GM18868 (cell line): ENCODE results near the gene FYN.

Source experiments
- ATAC-seq: cut with Tn5 transposase; IDR thresholded peaks from one replicate; pipeline ENCODE4 v1.9.1; 2021; ENCODE audit warnings: mild to moderate bottlenecking, moderate library complexity; ENCODE audit not compliant: unreplicated experiment

The FYN gene

GRCh38 chr6:111753573-111753972 lies 119.7 kb downstream of the FYN start:
- no peak for ATAC-seq

- ATAC-seq: no peak
These were observed 120.8 kb downstream of the FYN start for GRCh38 chr6:111752476-111752875.

- ATAC-seq: no peak
These were observed 122.2 kb downstream of the FYN start for GRCh38 chr6:111750753-111751673.

DNA sequence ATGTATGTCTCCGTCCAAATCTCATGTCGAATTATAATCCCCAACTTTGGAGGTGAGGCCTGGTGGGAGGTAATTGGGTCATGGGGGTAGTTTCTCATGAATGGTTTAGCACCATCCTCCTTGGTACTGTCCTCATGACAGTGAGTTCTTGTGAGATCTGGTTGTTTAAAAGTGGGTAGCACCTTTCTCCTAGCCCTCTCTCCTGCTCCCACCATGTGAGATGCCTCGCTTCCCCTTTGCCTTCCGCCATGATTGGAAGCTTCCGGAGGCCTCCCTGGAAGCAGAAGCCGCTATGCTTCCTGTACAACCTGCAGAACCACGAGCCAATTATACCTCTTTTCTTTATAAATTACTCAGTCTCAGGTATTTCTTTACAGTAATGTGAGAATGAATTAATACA lies 123.1 kb downstream of the FYN start:
- ATAC-seq: no peak

DNA sequence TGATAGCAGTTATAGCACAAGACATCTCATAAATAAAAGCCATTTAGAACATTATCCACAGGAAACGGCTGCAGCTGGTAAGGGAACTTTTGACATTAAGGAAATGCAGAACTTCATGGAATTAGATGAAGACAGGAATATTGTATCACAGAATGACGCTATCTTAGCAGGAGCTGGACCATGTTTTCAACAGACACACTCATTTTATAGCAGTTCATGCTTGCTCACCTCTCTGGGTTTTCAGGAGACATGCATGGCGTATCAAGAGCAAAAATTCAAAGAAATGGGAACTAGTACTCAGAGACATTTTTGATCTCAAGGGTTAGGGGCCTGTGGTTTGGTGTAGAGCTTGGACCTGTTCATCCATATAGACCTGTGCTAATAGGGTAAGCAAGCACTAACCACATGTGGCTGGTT lies 125.0 kb downstream of the FYN start:
- ATAC-seq: no peak

DNA sequence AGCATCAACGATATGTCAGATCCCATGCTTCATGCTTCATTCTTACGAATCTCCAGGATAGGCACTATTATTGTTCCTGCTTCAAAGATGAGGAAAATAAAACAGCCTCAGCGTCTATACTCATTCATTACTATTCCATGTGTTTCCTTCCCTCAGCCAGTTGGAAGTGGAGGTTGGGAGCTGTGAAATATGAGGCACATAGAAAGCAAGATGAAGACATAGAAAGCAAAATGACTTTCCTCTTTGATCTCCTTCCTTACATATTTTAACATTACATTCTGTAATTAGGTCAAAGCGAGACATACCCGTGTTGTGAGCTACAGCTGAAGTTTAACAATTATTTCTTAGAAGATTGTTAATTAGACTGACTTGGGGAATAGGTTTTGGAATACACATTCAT lies 125.4 kb downstream of the FYN start:
- no peak for ATAC-seq

GRCh38 chr6:111747396-111747795 lies 125.9 kb downstream of the FYN start:
- no peak for ATAC-seq

DNA sequence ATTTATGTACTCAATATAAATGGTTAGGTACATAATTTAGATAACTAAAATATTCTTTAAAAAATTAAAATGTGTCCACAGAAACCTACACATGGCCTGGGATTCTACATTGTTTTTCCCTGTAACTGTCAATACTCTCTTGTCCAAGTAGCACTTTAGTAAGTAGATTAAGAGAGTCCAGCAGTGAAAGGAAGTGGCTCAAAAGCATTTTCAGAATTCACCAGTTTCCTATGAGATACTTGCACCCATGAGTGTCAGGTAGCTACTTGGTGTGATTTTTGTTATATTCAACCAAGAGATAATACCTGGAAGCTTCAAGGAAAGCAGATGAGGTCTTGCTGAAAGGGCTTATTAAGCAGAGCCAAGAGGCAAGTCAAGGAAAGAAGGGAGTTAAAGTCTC lies 126.3 kb downstream of the FYN start:
- no peak for ATAC-seq

- ATAC-seq: no peak
These were observed 127.6 kb downstream of the FYN start for GRCh38 chr6:111745636-111746035.

- no peak for ATAC-seq
These were observed 128.1 kb downstream of the FYN start for GRCh38 chr6:111745186-111745585.

- no peak for ATAC-seq
These were observed 129.2 kb downstream of the FYN start for GRCh38 chr6:111743862-111744692.

GRCh38 chr6:111743360-111743759 lies 129.9 kb downstream of the FYN start:
- no peak for ATAC-seq

GRCh38 chr6:111741177-111741952 lies 131.9 kb downstream of the FYN start:
- no peak for ATAC-seq

GRCh38 chr6:111740506-111740905 lies 132.7 kb downstream of the FYN start:
- ATAC-seq: no peak

DNA sequence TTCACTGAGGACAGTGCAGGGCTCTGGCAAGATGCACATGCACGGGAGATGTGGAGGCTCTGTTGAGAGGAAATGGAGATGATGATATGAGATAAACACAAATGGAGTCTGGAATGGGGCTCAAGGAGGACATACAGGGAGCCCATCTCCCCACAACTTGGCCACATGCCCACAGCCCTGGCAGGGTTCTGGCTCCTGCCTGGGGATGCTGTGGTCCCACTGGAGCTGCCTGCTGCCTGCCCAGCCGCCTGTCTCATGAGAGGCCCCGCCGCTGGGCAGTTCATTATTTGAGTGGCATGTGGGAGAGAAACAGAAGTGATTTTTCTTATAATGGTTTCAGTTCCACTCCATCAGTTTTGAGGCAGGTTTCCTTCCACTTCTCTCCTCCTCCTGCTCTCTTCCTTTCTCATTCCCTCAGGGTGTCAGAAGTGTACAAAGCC lies 134.0 kb downstream of the FYN start:
- peak; percentile 58 for ATAC-seq

GRCh38 chr6:111738631-111739030 lies 134.6 kb downstream of the FYN start:
- ATAC-seq: no peak

DNA sequence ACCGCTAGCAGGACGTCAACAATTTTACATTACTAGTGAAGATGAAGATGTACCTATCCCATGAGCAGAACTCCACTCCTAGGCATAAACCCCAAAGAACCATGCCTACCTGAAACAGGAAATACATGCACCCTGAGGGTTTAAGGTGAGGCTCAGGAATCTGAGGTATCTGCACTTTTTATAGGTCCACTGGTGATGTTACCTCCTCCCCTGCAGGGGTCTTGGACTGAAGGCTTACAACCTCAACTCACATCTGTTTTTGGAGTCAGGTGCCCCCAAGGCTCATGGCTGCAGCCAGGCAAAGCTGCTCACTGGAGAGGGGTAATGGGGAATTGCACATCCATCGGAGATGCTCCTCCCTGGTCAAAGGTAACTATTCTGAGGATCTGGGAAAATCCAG lies 135.1 kb downstream of the FYN start:
- ATAC-seq: no peak

DNA sequence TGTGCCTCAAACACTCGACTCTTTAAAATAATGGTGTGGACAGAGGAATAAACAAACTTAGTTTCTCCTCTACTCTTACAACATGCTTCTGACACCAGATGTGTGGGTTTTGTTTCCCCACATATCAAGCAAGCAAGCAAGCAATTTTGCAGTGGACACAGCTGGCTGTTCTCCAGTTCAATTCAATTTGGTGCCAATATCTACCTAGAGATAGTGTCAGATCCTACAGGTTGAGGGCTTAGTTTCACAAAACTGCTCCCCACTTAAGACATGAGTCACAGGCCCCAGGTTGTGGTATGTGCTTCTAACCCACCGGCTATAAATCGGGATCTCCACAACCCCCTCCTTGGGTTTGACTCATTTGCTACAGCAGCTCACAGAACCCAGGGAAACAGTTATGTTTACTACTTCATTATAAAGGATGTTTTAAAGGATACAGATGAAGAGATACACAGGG lies 136.2 kb downstream of the FYN start:
- ATAC-seq: no peak

DNA sequence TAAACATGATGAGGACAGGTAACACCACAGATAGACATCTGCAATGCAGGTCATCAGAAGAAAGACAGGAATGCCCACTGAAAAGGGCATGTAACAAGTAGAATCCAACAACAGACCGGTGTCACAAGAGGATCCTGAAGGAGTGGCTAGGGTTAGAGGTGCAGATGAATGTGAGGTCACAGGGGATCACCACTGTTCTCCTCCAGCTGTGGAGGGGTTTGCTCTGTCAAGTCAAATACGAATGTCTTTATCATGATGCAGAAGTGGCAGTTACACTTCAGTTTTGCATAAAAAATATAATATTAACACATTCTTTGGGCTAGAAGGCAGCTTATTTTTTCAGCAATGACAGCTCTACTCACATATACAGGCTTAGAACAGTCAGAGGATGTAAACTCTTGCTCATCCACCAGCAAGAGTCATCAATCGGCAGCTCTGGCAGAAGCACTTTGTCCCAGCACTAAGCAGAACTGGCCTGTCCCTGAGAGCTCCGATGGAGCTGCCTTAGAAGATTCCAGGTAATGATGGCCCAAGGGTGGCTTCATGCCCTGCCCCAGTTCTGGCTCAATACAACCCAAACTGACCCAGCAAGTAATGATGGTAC lies 137.1 kb downstream of the FYN start:
- ATAC-seq: no peak
